ENCODE results near the gene PHF10.
"Not testable (repeated sequence)": the region's sequence is repeated elsewhere in the genome, so short reads cannot be mapped to it uniquely, and the experiment has no call there.

PHF10 gene

GRCh38 chr6:169723200-169723909 is 945 bp downstream of the PHF10 start:
- DNase-seq (ENCODE audit: low read depth), result peak; percentile 63

- DNase-seq (ENCODE audit: low read depth), result peak; percentile 3
These were observed 1.7 kb downstream of the PHF10 start for GRCh38 chr6:169722362-169723199.

GRCh38 chr6:169720207-169720855 is 4.0 kb downstream of the PHF10 start:
- no peak for DNase-seq (ENCODE audit: low read depth)

GRCh38 chr6:169719117-169719516 is 5.2 kb downstream of the PHF10 start:
- no peak for DNase-seq (ENCODE audit: low read depth)

GRCh38 chr6:169714595-169714994 is 9.7 kb downstream of the PHF10 start:
- no peak for DNase-seq (ENCODE audit: low read depth)

GRCh38 chr6:169714178-169714577 is 10.1 kb downstream of the PHF10 start:
- DNase-seq (ENCODE audit: low read depth), result no peak

GRCh38 chr6:169710009-169710408 is 14.3 kb downstream of the PHF10 start:
- no peak for DNase-seq (ENCODE audit: low read depth)

GRCh38 chr6:169709293-169709692 is 15.0 kb downstream of the PHF10 start:
- DNase-seq (ENCODE audit: low read depth), result no peak

GRCh38 chr6:169707772-169708171 is 16.5 kb downstream of the PHF10 start:
- no peak for DNase-seq (ENCODE audit: low read depth)

GRCh38 chr6:169702840-169703246 is 21.5 kb downstream of the PHF10 start:
- no peak for DNase-seq (ENCODE audit: low read depth)

- DNase-seq (ENCODE audit: low read depth), result peak; percentile 99
These were observed 22.1 kb downstream of the PHF10 start, which contains the start of the genes C6orf120 and WDR27 for GRCh38 chr6:169701954-169702839. TSS of gene C6orf120 (plus strand) at chr6:169702126. CDS start at chr6:169702460, 334 bp downstream. TSS of gene WDR27 (minus strand) at chr6:169702029. CDS start at chr6:169689005, 13,024 bp downstream.

GRCh38 chr6:169701311-169701953 is 22.9 kb downstream of the PHF10 start:
- no peak for DNase-seq (ENCODE audit: low read depth)

GRCh38 chr6:169700296-169700695 is 24.0 kb downstream of the PHF10 start:
- DNase-seq (ENCODE audit: low read depth), result no peak

GRCh38 chr6:169697115-169697514 is 27.2 kb downstream of the PHF10 start:
- DNase-seq (ENCODE audit: low read depth), result not testable (repeated sequence)

GRCh38 chr6:169695131-169695530 is 29.2 kb downstream of the PHF10 start:
- DNase-seq (ENCODE audit: low read depth), result no peak

- DNase-seq (ENCODE audit: low read depth), result no peak
These were observed 31.8 kb downstream of the PHF10 start for GRCh38 chr6:169692516-169692915.

- no peak for DNase-seq (ENCODE audit: low read depth)
These were observed 33.0 kb downstream of the PHF10 start for GRCh38 chr6:169691260-169691659.

- DNase-seq (ENCODE audit: low read depth), result no peak
These were observed 35.0 kb downstream of the PHF10 start for GRCh38 chr6:169689287-169689686.

- DNase-seq (ENCODE audit: low read depth), result no peak
These were observed 38.4 kb downstream of the PHF10 start for GRCh38 chr6:169685860-169686259.

- no peak for DNase-seq (ENCODE audit: low read depth)
These were observed 40.2 kb downstream of the PHF10 start for GRCh38 chr6:169684056-169684455.

GRCh38 chr6:169678342-169678741 is 46.0 kb downstream of the PHF10 start:
- no peak for DNase-seq (ENCODE audit: low read depth)

Measured in stimulated activated CD4-positive, alpha-beta T cell treated with anti-CD3 and anti-CD28 coated beads, Interleukin-2, amount 100 ng/mL, for 4 hours (primary cell).